HepG2 (cell line): ENCODE measurements around the gene RPS6KB2. TPM values are rescaled to one million over a fixed set of nuclear protein-coding genes. Genes with fewer than 3 reads are reported as not detected.

Experiments used
- EZH2 ChIP-seq: conservative IDR thresholded peaks from 2 replicates; pipeline ENCODE4 v1.6.1; 2012; ENCODE audit warnings: mild to moderate bottlenecking, low read depth, low read length, moderate library complexity
- GATAD1 ChIP-seq: IDR thresholded peaks from 2 replicates; pipeline ENCODE4 v1.6.1; 2016; ENCODE audit warnings: missing genetic modification reagents, missing compliant biosample characterization
- HIVEP1 ChIP-seq: sonication (generic); formaldehyde crosslinking; IDR thresholded peaks from 2 replicates; pipeline ENCODE4 v1.4.0; 2020; ENCODE audit warnings: mild to moderate bottlenecking, missing genetic modification reagents
- JUNB ChIP-seq: sonication (generic); formaldehyde crosslinking; IDR thresholded peaks from 2 replicates; pipeline ENCODE4 v1.8.0; 2022; ENCODE audit warnings: missing genetic modification reagents, mild to moderate bottlenecking, borderline replicate concordance
- KDM6A ChIP-seq: IDR thresholded peaks from 2 replicates; pipeline ENCODE4 v1.6.1; 2016; ENCODE audit warnings: low read depth
- MAFF ChIP-seq: IDR thresholded peaks from 2 replicates; pipeline ENCODE4 v1.6.1; 2011; ENCODE audit warnings: low read depth, low read length, improper control_type of control experiment
- MXD4 ChIP-seq: IDR thresholded peaks from 2 replicates; pipeline ENCODE4 v1.6.1; 2016; ENCODE audit warnings: mild to moderate bottlenecking, missing biosample characterization, missing genetic modification reagents
- PHF20 ChIP-seq: sonication (generic); formaldehyde crosslinking; IDR thresholded peaks from 2 replicates; pipeline ENCODE4 v1.5.0; 2020; ENCODE audit warnings: mild to moderate bottlenecking, missing genetic modification reagents
- POLR2AphosphoS2 ChIP-seq: IDR thresholded peaks from 2 replicates; pipeline ENCODE4 v1.6.1; 2011; ENCODE audit warnings: low read depth, low read length, improper control_type of control experiment
- RBM22 ChIP-seq: fragments of 200-400 bp; formaldehyde crosslinking; optimal IDR thresholded peaks from 2 replicates; pipeline ENCODE3; 2017; ENCODE audit warnings: mild to moderate bottlenecking, low read length, moderate library complexity
- SIX1 ChIP-seq: sonication (generic); formaldehyde crosslinking; IDR thresholded peaks from 2 replicates; pipeline ENCODE4 v1.4.0; 2020; ENCODE audit warnings: missing genetic modification reagents, borderline replicate concordance
- SMC3 ChIP-seq: IDR thresholded peaks from 2 replicates; pipeline ENCODE4 v1.6.1; 2011; ENCODE audit warnings: low read length, improper control_type of control experiment
- TFAP4 ChIP-seq: sonication (generic); IDR thresholded peaks from 2 replicates; pipeline ENCODE4 v1.6.1; 2016; ENCODE audit warnings: low read depth, borderline replicate concordance
- TRAFD1 ChIP-seq: sonication (generic); formaldehyde crosslinking; IDR thresholded peaks from 2 replicates; pipeline ENCODE4 v1.5.1; 2020; ENCODE audit warnings: missing genetic modification reagents, mild to moderate bottlenecking, borderline replicate concordance
- YEATS4 ChIP-seq: sonication (generic); formaldehyde crosslinking; IDR thresholded peaks from 2 replicates; pipeline ENCODE4 v1.4.0; 2020; ENCODE audit warnings: missing genetic modification reagents, borderline replicate concordance
- ZBTB25 ChIP-seq: IDR thresholded peaks from 2 replicates; pipeline ENCODE4 v1.6.1; 2018; ENCODE audit warnings: missing genetic modification reagents
- ZNF263 ChIP-seq: sonication (generic); formaldehyde crosslinking; IDR thresholded peaks from 2 replicates; pipeline ENCODE4 v1.4.0; 2020; ENCODE audit warnings: missing genetic modification reagents
- ZNF503 ChIP-seq: sonication (generic); formaldehyde crosslinking; IDR thresholded peaks from 2 replicates; pipeline ENCODE4 v1.4.0; 2020; ENCODE audit warnings: missing genetic modification reagents
- ZNF570 ChIP-seq: sonication (generic); formaldehyde crosslinking; IDR thresholded peaks from 2 replicates; pipeline ENCODE4 v1.4.0; 2020; ENCODE audit warnings: mild to moderate bottlenecking, missing genetic modification reagents, borderline replicate concordance
- ZNF674 ChIP-seq: sonication (generic); formaldehyde crosslinking; IDR thresholded peaks from 2 replicates; pipeline ENCODE4 v1.5.0; 2020; ENCODE audit warnings: low read depth, mild to moderate bottlenecking, missing genetic modification reagents
- ZNF704 ChIP-seq: sonication (generic); formaldehyde crosslinking; IDR thresholded peaks from 2 replicates; pipeline ENCODE4 v1.8.1; 2023; ENCODE audit warnings: mild to moderate bottlenecking, inconsistent platforms, moderate library complexity, missing genetic modification reagents, borderline replicate concordance
- ZNF777 ChIP-seq: sonication (generic); formaldehyde crosslinking; IDR thresholded peaks from 2 replicates; pipeline ENCODE4 v1.4.0; 2020; ENCODE audit warnings: missing genetic modification reagents
- ZNF790 ChIP-seq: sonication (generic); formaldehyde crosslinking; IDR thresholded peaks from 2 replicates; pipeline ENCODE4 v1.8.0; 2022; ENCODE audit warnings: missing genetic modification reagents, mild to moderate bottlenecking, borderline replicate concordance
- polyA plus RNA-seq, 8 experiments: library from polyadenylated mRNA; depleted of rRNA in 3 of 8; stranded (reverse) in 7 of 8; unstranded in 1 of 8; fragments of >200 nt; fragmentation: Illumina TruSeq in 4 of 8; extraction: Trizol in 4 of 8; gene quantifications; 2 replicates each; pipeline versions ENCODE4 v1.2.1 to v1.2.3, GENCODE V29; 2011 to 2016; ENCODE audit warnings: low read depth in 4 of 8, missing spikeins in 1 of 8, mixed read lengths in 1 of 8; ENCODE audit not compliant: insufficient read depth in 1 of 8
- total RNA-seq, 5 experiments: library from RNA; depleted of rRNA; stranded (reverse); fragments of >200 nt; fragmentation: Illumina TruSeq; extraction: Trizol; gene quantifications; 2 replicates each; pipeline ENCODE4 v1.2.3, GENCODE V29; 2016; ENCODE audit warnings: low read depth in 1 of 5

The RPS6KB2 gene
- total and polyA plus RNA-seq, 2 of the 13 experiments (the other 11 are each of a cell fraction or from before 2014, with no cell fraction given), result 52.9 to 54.8 TPM

GRCh38 chr11:67428052-67429001 is at the start of gene RPS6KB2 (continued):
- TF ChIP-seq MAFF, result no peak
- no peak for TF ChIP-seq JUNB (CRISPR knock-in tag)
- TF ChIP-seq ZNF674 (CRISPR knock-in tag), result no peak
- TF ChIP-seq TFAP4, result peak; percentile 66; the same call in 1 of the 2 replicates
- peak; percentile 96 for TF ChIP-seq PHF20 (CRISPR knock-in tag)
- 0 out of 2 replicates have a peak, but pooled peaks have one; percentile 56 for TF ChIP-seq ZNF570 (CRISPR knock-in tag)
- no peak for TF ChIP-seq SIX1 (CRISPR knock-in tag)
- TF ChIP-seq ZNF790 (CRISPR knock-in tag), result no peak
- TF ChIP-seq EZH2, result no peak
- TF ChIP-seq ZNF704 (CRISPR knock-in tag), result peak; percentile 90
- no peak for TF ChIP-seq SMC3
- no peak for TF ChIP-seq HIVEP1
- peak; percentile 98 for TF ChIP-seq GATAD1
- no peak for TF ChIP-seq POLR2AphosphoS2
- no peak for TF ChIP-seq RBM22
- TF ChIP-seq ZNF503 (CRISPR knock-in tag), result peak; percentile 88
- peak; percentile 73 for TF ChIP-seq YEATS4 (CRISPR knock-in tag)
- TF ChIP-seq KDM6A (CRISPR knock-in tag), result no peak
- no peak; the same call in 1 of the 2 replicates for TF ChIP-seq ZNF263
- TF ChIP-seq MXD4 (CRISPR knock-in tag), result peak; percentile 84
- TF ChIP-seq TRAFD1 (CRISPR knock-in tag), result no peak
- peak; percentile 62; the same call in 1 of the 2 replicates for TF ChIP-seq ZNF777 (CRISPR knock-in tag)
- peak; percentile 68 for TF ChIP-seq ZBTB25
